ENCODE results near the gene MED13L.
A peak's percentile ranks its signal among the peaks of the same experiment; 100 is the strongest.

MED13L gene

GRCh38 chr12:116261525-116262100 is 15.9 kb downstream of the MED13L start:
- Mint-ChIP-seq H3K27me3 (no peaks in the 10 kb centered on the region), H3K9me3 (no peaks in the 10 kb centered on the region), H3K27ac (peak overlapping the region; percentile 6), H3K4me1 (peaks cover 40 to 43% of the 10 kb centered on the region in 2 donors), H3K36me3 (peaks cover 0 to 3% of the 10 kb centered on the region in 2 donors), H3K4me3 (peak overlapping the region in 1 of 2 donors; percentile 2)
- DNase-seq (no peak), ATAC-seq (replicated peaks) (no peak)

GRCh38 chr12:116259800-116260577 is 17.5 kb downstream of the MED13L start:
- Mint-ChIP-seq H3K4me3 (no peak overlapping the region), H3K27ac (no peak overlapping the region), H3K9me3 (no peaks in the 10 kb centered on the region), H3K27me3 (no peaks in the 10 kb centered on the region), H3K36me3 (peaks cover 0 to 3% of the 10 kb centered on the region in 2 donors), H3K4me1 (peaks cover 40 to 54% of the 10 kb centered on the region in 2 donors)
- DNase-seq (no peak), ATAC-seq (replicated peaks) (no peak)

GRCh38 chr12:116257826-116258225 is 19.7 kb downstream of the MED13L start:
- peaks cover 34 to 67% of the 10 kb centered on the region in 2 donors for H3K4me1 Mint-ChIP-seq

GRCh38 chr12:116257215-116257614 is 20.3 kb downstream of the MED13L start:
- Mint-ChIP-seq H3K27ac (no peak overlapping the region), H3K9me3 (peaks cover 0 to 2% of the 10 kb centered on the region in 2 donors), H3K36me3 (peaks cover 4 to 10% of the 10 kb centered on the region in 2 donors), H3K4me3 (no peak overlapping the region), H3K4me1 (peaks cover 32 to 73% of the 10 kb centered on the region in 2 donors), H3K27me3 (no peaks in the 10 kb centered on the region)
- ATAC-seq (replicated peaks): no peak
- no peak for DNase-seq

More at GRCh38 chr12:116257826-116258225, 19.7 kb downstream of the MED13L start:
- ATAC-seq (replicated peaks): no peak
- H3K36me3 Mint-ChIP-seq: peaks cover 0 to 6% of the 10 kb centered on the region in 2 donors
- no peak overlapping the region for H3K4me3 Mint-ChIP-seq
- H3K27me3 Mint-ChIP-seq: no peaks in the 10 kb centered on the region
- DNase-seq: no peak
- H3K27ac Mint-ChIP-seq: no peak overlapping the region
- H3K9me3 Mint-ChIP-seq: no peaks in the 10 kb centered on the region

GRCh38 chr12:116249938-116250337 is 27.6 kb downstream of the MED13L start:
- no peak overlapping the region for H3K27ac Mint-ChIP-seq
- ATAC-seq (replicated peaks) (no peak), DNase-seq (no peak)
- H3K36me3 Mint-ChIP-seq: peaks cover 22 to 25% of the 10 kb centered on the region in 2 donors
- peaks cover 3 to 4% of the 10 kb centered on the region in 2 donors for H3K9me3 Mint-ChIP-seq
- H3K4me3 Mint-ChIP-seq: no peak overlapping the region
- H3K27me3 Mint-ChIP-seq: no peaks in the 10 kb centered on the region
- peaks cover 22 to 69% of the 10 kb centered on the region in 2 donors for H3K4me1 Mint-ChIP-seq

GRCh38 chr12:116248930-116249329 is 28.6 kb downstream of the MED13L start:
- DNase-seq (no peak), ATAC-seq (replicated peaks) (no peak)
- Mint-ChIP-seq H3K9me3 (peaks cover 3 to 4% of the 10 kb centered on the region in 2 donors), H3K27ac (no peak overlapping the region), H3K4me3 (peak overlapping the region in 1 of 2 donors; percentile 4), H3K36me3 (peaks cover 22 to 25% of the 10 kb centered on the region in 2 donors), H3K27me3 (no peaks in the 10 kb centered on the region), H3K4me1 (peaks cover 21 to 72% of the 10 kb centered on the region in 2 donors)

- no peak overlapping the region for H3K27ac Mint-ChIP-seq
- peaks cover 26 to 76% of the 10 kb centered on the region in 2 donors for H3K4me1 Mint-ChIP-seq
- ATAC-seq (replicated peaks) (no peak), DNase-seq (no peak)
- H3K4me3 Mint-ChIP-seq: no peak overlapping the region
- H3K9me3 Mint-ChIP-seq: peaks cover 3 to 4% of the 10 kb centered on the region in 2 donors
- H3K36me3 Mint-ChIP-seq: peaks cover 22 to 25% of the 10 kb centered on the region in 2 donors
- no peaks in the 10 kb centered on the region for H3K27me3 Mint-ChIP-seq
Measured at GRCh38 chr12:116248433-116248832, 29.1 kb downstream of the MED13L start.

GRCh38 chr12:116247377-116247776 is 30.1 kb downstream of the MED13L start:
- no peak for DNase-seq
- ATAC-seq (replicated peaks): no peak
- Mint-ChIP-seq H3K4me3 (no peak overlapping the region), H3K4me1 (peaks cover 26 to 74% of the 10 kb centered on the region in 2 donors), H3K27me3 (no peaks in the 10 kb centered on the region), H3K36me3 (peaks cover 17 to 23% of the 10 kb centered on the region in 2 donors), H3K9me3 (peaks cover 3% of the 10 kb centered on the region in 2 donors), H3K27ac (no peak overlapping the region)

GRCh38 chr12:116246490-116247179 is 30.9 kb downstream of the MED13L start:
- H3K27ac Mint-ChIP-seq: peak overlapping the region; percentile 9
- no peak overlapping the region for H3K4me3 Mint-ChIP-seq
- no peaks in the 10 kb centered on the region for H3K27me3 Mint-ChIP-seq
- no peak for ATAC-seq (replicated peaks)
- peaks cover 26 to 70% of the 10 kb centered on the region in 2 donors for H3K4me1 Mint-ChIP-seq
- DNase-seq: no peak
- peaks cover 9 to 15% of the 10 kb centered on the region in 2 donors for H3K36me3 Mint-ChIP-seq
- H3K9me3 Mint-ChIP-seq: peaks cover 2 to 3% of the 10 kb centered on the region in 2 donors

- peaks cover 5 to 16% of the 10 kb centered on the region in 2 donors for H3K36me3 Mint-ChIP-seq
- no peak overlapping the region for H3K27ac Mint-ChIP-seq
Measured at GRCh38 chr12:116245189-116245588, 32.3 kb downstream of the MED13L start.

GRCh38 chr12:116244474-116245090 is 32.9 kb downstream of the MED13L start:
- H3K4me1 Mint-ChIP-seq: peaks cover 31 to 78% of the 10 kb centered on the region in 2 donors
- H3K9me3 Mint-ChIP-seq: no peaks in the 10 kb centered on the region
- DNase-seq (no peak), ATAC-seq (replicated peaks) (no peak)
- H3K27ac Mint-ChIP-seq: no peak overlapping the region
- H3K36me3 Mint-ChIP-seq: peaks cover 8 to 16% of the 10 kb centered on the region in 2 donors
- no peak overlapping the region for H3K4me3 Mint-ChIP-seq
- H3K27me3 Mint-ChIP-seq: no peaks in the 10 kb centered on the region

More at GRCh38 chr12:116245189-116245588, 32.3 kb downstream of the MED13L start:
- DNase-seq: no peak
- Mint-ChIP-seq H3K27me3 (no peaks in the 10 kb centered on the region), H3K4me3 (peak overlapping the region in 1 of 2 donors; percentile 40), H3K9me3 (no peaks in the 10 kb centered on the region), H3K4me1 (peaks cover 26 to 76% of the 10 kb centered on the region in 2 donors)
- no peak for ATAC-seq (replicated peaks)

GRCh38 chr12:116244001-116244400 is 33.5 kb downstream of the MED13L start:
- peak; percentile 88 to 94 for ATAC-seq (replicated peaks)
- Mint-ChIP-seq H3K27me3 (no peaks in the 10 kb centered on the region), H3K27ac (no peak overlapping the region), H3K36me3 (peaks cover 5 to 13% of the 10 kb centered on the region in 2 donors), H3K9me3 (no peaks in the 10 kb centered on the region), H3K4me3 (no peak overlapping the region), H3K4me1 (peaks cover 33 to 74% of the 10 kb centered on the region in 2 donors)
- no peak for DNase-seq

- Mint-ChIP-seq H3K9me3 (no peaks in the 10 kb centered on the region), H3K4me3 (no peak overlapping the region), H3K27ac (no peak overlapping the region), H3K27me3 (no peaks in the 10 kb centered on the region), H3K36me3 (peaks cover 5 to 13% of the 10 kb centered on the region in 2 donors), H3K4me1 (peaks cover 33 to 62% of the 10 kb centered on the region in 2 donors)
- no peak for DNase-seq
- no peak for ATAC-seq (replicated peaks)
Measured at GRCh38 chr12:116242740-116243139, 34.8 kb downstream of the MED13L start.

Measured in stimulated activated naive B cell treated with anti-CD40 and anti-IgM and Interleukin-4, amounts not matched to agents 10 μg/mL and 1 μg/mL and 100 μg/mL, for 72 hours (primary cell).